ENCODE data around the gene EXPH5.

Gene EXPH5

GRCh38 chr11:108534274-108534882 is 59.2 kb downstream of the EXPH5 start:
- Histone ChIP-seq H3K4me1 (ENCODE audit: control insufficient read depth in 1 of 2, insufficient read depth in 1 of 2, low read depth in 1 of 2, low read length in 1 of 2) (no peaks in the 10 kb centered on the region), H3K36me3 (no peaks in the 10 kb centered on the region), H3K9me3 (no peaks in the 10 kb centered on the region), H3K27ac (no peak overlapping the region), H3K4me3 (ENCODE audit: low read depth in 1 of 2, low read length in 1 of 2) (no peak overlapping the region), H3K27me3 (no peaks in the 10 kb centered on the region)
- TF ChIP-seq CTCF (IDR thresholded peaks at IDR 0.05) = no peak

GRCh38 chr11:108530426-108530825 is 63.1 kb downstream of the EXPH5 start:
- Histone ChIP-seq H3K27me3 (no peaks in the 10 kb centered on the region), H3K9me3 (no peaks in the 10 kb centered on the region), H3K27ac (no peak overlapping the region), H3K36me3 (no peaks in the 10 kb centered on the region), H3K4me3 (ENCODE audit: low read depth in 1 of 2, low read length in 1 of 2) (no peak overlapping the region), H3K4me1 (ENCODE audit: control insufficient read depth in 1 of 2, insufficient read depth in 1 of 2, low read depth in 1 of 2, low read length in 1 of 2) (no peaks in the 10 kb centered on the region)
- no peak for TF ChIP-seq CTCF (IDR thresholded peaks at IDR 0.05)

DNA sequence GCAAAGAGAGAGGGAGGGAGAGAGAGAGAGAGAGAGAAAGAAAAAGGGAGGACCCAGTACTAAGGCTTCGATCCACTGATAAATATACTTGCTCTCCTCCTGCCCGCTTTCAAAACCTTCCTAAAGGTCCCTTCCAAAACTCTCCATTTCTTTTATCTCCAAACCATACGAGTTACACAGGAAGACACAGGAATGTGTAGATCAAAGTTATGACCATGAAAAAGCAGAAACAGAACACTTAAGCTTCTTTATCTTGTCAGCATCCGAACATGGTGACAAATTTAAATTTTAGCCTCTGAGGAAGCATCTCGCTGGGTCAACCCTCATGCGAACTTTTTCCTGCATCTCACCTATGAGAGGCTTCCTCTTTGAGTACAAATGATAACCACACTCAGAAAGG is 66.2 kb downstream of the EXPH5 start:
- Histone ChIP-seq H3K27me3 (no peaks in the 10 kb centered on the region), H3K4me3 (ENCODE audit: low read depth in 1 of 2, low read length in 1 of 2) (no peak overlapping the region), H3K36me3 (no peaks in the 10 kb centered on the region), H3K9me3 (no peaks in the 10 kb centered on the region), H3K27ac (no peak overlapping the region), H3K4me1 (ENCODE audit: control insufficient read depth in 1 of 2, insufficient read depth in 1 of 2, low read depth in 1 of 2, low read length in 1 of 2) (no peaks in the 10 kb centered on the region)
- TF ChIP-seq CTCF (IDR thresholded peaks at IDR 0.05) = no peak

DNA sequence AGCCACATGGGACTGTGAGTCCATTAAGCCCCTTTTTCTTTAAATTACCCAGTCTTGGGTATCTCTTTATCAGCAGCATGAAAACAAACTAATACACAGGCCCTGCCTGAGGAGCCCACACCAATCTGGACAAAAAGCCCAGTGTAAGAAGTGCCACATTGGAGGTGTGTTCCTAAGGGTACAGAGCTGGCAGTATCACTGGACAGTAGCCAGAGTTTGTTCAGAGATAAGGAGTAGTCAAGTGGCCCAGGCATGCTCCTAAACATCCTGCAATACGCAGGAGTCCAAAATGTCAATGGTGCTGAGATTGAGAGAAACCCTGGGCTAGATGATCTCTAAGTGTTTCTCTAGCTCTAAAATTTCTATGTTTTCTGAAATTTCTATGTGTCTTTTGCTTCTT is 68.4 kb downstream of the EXPH5 start:
- Histone ChIP-seq H3K36me3 (no peaks in the 10 kb centered on the region), H3K27me3 (no peaks in the 10 kb centered on the region), H3K4me1 (ENCODE audit: control insufficient read depth in 1 of 2, insufficient read depth in 1 of 2, low read depth in 1 of 2, low read length in 1 of 2) (no peaks in the 10 kb centered on the region), H3K4me3 (ENCODE audit: low read depth in 1 of 2, low read length in 1 of 2) (no peak overlapping the region), H3K9me3 (no peaks in the 10 kb centered on the region), H3K27ac (no peak overlapping the region)
- TF ChIP-seq CTCF (IDR thresholded peaks at IDR 0.05) = no peak

DNA sequence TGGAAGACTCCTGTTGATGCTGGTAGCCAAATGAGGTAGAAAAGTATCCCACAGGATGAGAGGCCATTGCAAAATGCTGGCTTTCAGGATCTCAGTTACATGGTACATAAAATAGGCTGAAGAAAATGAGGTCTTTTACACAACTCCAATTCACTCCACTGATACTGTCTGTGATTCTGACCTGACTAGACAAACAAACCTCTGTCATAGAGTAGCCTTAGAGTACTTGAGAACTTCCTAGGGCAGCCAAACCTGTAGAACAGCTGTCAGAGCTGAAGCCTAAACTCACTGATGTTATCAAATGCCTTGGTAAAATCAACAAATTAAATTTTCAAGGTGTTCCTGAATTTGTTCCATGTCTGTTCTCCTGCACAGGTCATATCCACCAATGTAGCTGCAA is 69.1 kb downstream of the EXPH5 start:
- TF ChIP-seq CTCF (IDR thresholded peaks at IDR 0.05) = no peak
- Histone ChIP-seq H3K4me3 (ENCODE audit: low read depth in 1 of 2, low read length in 1 of 2) (no peak overlapping the region), H3K27ac (no peak overlapping the region), H3K27me3 (no peaks in the 10 kb centered on the region), H3K36me3 (no peaks in the 10 kb centered on the region), H3K4me1 (ENCODE audit: control insufficient read depth in 1 of 2, insufficient read depth in 1 of 2, low read depth in 1 of 2, low read length in 1 of 2) (no peaks in the 10 kb centered on the region), H3K9me3 (no peaks in the 10 kb centered on the region)

DNA sequence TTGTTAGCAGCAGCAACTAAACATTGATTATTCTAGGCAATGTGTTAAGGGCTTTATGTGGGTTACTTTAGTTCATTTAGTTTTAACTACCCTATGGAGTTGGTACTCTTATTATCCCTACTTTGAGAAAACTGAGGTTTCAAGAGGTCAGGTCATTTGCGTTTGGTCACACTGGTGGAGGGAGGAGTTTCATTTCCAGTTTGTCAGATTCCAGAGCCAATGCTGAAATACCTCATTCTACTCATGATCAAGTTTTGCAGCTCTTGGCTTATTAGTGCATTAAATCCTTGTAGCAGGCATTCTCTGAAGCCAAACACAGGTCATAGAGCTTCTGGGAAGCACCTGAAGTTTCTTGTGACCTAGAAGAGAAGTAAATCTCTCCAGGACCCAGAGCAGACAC is 71.2 kb downstream of the EXPH5 start:
- Histone ChIP-seq H3K36me3 (no peaks in the 10 kb centered on the region), H3K4me3 (ENCODE audit: low read depth in 1 of 2, low read length in 1 of 2) (no peak overlapping the region), H3K9me3 (no peaks in the 10 kb centered on the region), H3K27me3 (no peaks in the 10 kb centered on the region), H3K27ac (no peak overlapping the region), H3K4me1 (ENCODE audit: control insufficient read depth in 1 of 2, insufficient read depth in 1 of 2, low read depth in 1 of 2, low read length in 1 of 2) (no peaks in the 10 kb centered on the region)
- TF ChIP-seq CTCF (IDR thresholded peaks at IDR 0.05) = no peak
